ENCODE data around the gene SEZ6. TPM values are rescaled to one million over a fixed set of nuclear protein-coding genes. Genes with fewer than 3 reads are reported as not detected.

Gene SEZ6
- total and polyA plus RNA-seq, 7 donors, result 0.36 to 0.99 (median 0.54) TPM; not detected in 3

GRCh38 chr17:28957277-28957991 is 48.4 kb downstream of the SEZ6 start:
- intact Hi-C loops (cut with DNase I), result no loop called here
- no peaks in the 10 kb centered on the region for H3K9me3 ChIP-seq
- H3K4me1 ChIP-seq, result peaks cover 0 to 10% (median 0%) of the 10 kb centered on the region in 4 donors
- H3K4me3 ChIP-seq, result no peak overlapping the region
- TF ChIP-seq EP300 (IDR thresholded peaks at IDR 0.05) (no peak), POLR2AphosphoS5 (IDR thresholded peaks at IDR 0.05) (no peak), POLR2A (IDR thresholded peaks at IDR 0.05) (no peak), CTCF (IDR thresholded peaks at IDR 0.05) (no peak)
- DNase-seq, result peak; percentile 49
- H3K36me3 ChIP-seq, result no peaks in the 10 kb centered on the region
- WGBS, 2 donors, result 92 to 93% methylated on average over 13 of the region's 13 CpGs
- no peaks in the 10 kb centered on the region for H3K27me3 ChIP-seq
- no peak overlapping the region for H3K27ac ChIP-seq

DNA sequence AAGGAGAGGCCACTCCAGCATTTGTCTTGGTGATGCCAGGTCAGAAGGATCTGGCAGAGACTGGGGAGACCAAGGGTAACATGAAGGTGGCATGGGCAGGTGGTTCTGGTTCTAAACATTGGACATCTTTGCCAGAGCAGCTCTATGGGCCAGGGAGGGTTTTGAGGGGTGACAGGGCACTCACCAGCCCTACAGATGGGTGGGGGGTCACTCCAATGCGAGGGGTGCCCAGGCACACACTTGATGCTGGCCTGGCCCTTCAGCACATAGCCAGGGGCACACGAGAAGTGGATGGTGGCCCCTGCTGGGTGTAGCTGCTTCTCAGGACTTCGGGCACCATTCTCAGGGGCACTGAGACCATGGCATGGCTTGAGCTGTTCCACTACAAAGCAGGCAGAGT is 49.0 kb downstream of the SEZ6 start:
- intact Hi-C loops (cut with DNase I), result no loop called here
- peaks cover 0 to 10% (median 0%) of the 10 kb centered on the region in 4 donors for H3K4me1 ChIP-seq
- peak; percentile 56 for DNase-seq
- TF ChIP-seq CTCF (IDR thresholded peaks at IDR 0.05), result no peak
- TF ChIP-seq POLR2AphosphoS5 (IDR thresholded peaks at IDR 0.05), result no peak
- TF ChIP-seq POLR2A (IDR thresholded peaks at IDR 0.05), result no peak
- no peak for TF ChIP-seq EP300 (IDR thresholded peaks at IDR 0.05)
- H3K4me3 ChIP-seq, result no peak overlapping the region
- H3K36me3 ChIP-seq, result no peaks in the 10 kb centered on the region
- no peaks in the 10 kb centered on the region for H3K27me3 ChIP-seq
- WGBS, 2 donors, result 89 to 96% methylated on average over 3 of the region's 3 CpGs
- H3K27ac ChIP-seq, result no peak overlapping the region
- H3K9me3 ChIP-seq, result no peaks in the 10 kb centered on the region

DNA sequence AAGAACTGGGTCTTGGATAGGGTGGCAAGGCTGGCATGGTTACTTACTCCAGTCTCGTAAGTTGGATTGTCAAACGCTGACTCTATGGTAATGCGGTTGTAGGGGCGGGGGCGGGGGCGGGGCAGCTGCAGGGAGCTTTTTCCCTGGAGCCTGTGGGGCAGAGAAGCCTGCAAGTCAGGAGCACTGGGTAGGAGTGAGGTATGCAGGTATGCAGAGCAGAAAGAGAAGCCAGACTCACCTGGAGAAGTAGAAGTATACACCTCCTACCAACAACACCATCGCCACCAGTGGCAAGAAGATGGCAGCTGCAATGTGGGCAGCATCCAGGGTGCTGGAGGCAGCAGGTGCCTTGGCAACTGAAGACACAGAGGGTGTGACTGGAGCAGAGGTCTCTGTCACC is 49.7 kb downstream of the SEZ6 start:
- intact Hi-C loops (cut with DNase I), result no loop called here
- H3K9me3 ChIP-seq, result no peaks in the 10 kb centered on the region
- no peak overlapping the region for H3K27ac ChIP-seq
- H3K4me1 ChIP-seq, result peaks cover 0 to 10% (median 0%) of the 10 kb centered on the region in 4 donors
- H3K27me3 ChIP-seq, result no peaks in the 10 kb centered on the region
- H3K36me3 ChIP-seq, result no peaks in the 10 kb centered on the region
- DNase-seq, result peak; percentile 50
- TF ChIP-seq CTCF (IDR thresholded peaks at IDR 0.05) (no peak), EP300 (IDR thresholded peaks at IDR 0.05) (no peak), POLR2AphosphoS5 (IDR thresholded peaks at IDR 0.05) (no peak), POLR2A (IDR thresholded peaks at IDR 0.05) (no peak)
- 86 to 89% methylated on average over 7 of the region's 7 CpGs for WGBS, 2 donors
- H3K4me3 ChIP-seq, result no peak overlapping the region

DNA sequence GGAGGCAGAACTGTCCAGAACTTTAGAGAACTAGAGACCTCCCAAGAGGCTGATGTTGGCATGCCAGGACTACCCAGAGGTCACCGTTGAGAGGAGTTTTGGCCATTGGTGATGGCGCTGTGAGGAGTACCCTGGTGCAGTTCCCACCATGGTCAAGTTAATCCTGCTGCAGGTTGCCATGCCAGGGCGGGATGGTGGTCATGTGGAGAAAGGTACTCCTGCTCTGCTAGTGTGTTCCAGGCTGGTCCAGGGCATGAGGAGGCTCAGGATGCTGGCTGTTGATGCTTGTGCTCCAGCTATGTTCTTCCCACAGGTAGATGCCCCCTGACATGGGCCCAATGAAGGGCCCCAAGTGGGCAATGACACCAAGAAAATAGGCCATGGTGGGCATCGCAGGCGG is 50.4 kb downstream of the SEZ6 start:
- Histone ChIP-seq H3K36me3 (no peaks in the 10 kb centered on the region), H3K9me3 (no peaks in the 10 kb centered on the region), H3K4me3 (no peak overlapping the region), H3K27me3 (no peaks in the 10 kb centered on the region), H3K4me1 (peaks cover 0 to 10% (median 0%) of the 10 kb centered on the region in 4 donors), H3K27ac (no peak overlapping the region)
- intact Hi-C loops (cut with DNase I), result no loop called here
- TF ChIP-seq POLR2A (IDR thresholded peaks at IDR 0.05), result no peak
- TF ChIP-seq EP300 (IDR thresholded peaks at IDR 0.05), result no peak
- TF ChIP-seq POLR2AphosphoS5 (IDR thresholded peaks at IDR 0.05), result no peak
- no peak for TF ChIP-seq CTCF (IDR thresholded peaks at IDR 0.05)
- WGBS, 2 donors, result 93 to 96% methylated on average over 5 of the region's 5 CpGs
- DNase-seq, result peak; percentile 64
